HG02642 (cell line): ENCODE measurements around the gene LRMDA.
"Not testable (repeated sequence)": the region's sequence is repeated elsewhere in the genome, so short reads cannot be mapped to it uniquely, and the experiment has no call there.

ENCODE experiments used
- ATAC-seq: cut with Tn5 transposase; IDR thresholded peaks from one replicate; pipeline ENCODE4 v1.9.1; 2021; ENCODE audit warnings: mild to moderate bottlenecking; ENCODE audit not compliant: unreplicated experiment, poor library complexity

Gene LRMDA

DNA sequence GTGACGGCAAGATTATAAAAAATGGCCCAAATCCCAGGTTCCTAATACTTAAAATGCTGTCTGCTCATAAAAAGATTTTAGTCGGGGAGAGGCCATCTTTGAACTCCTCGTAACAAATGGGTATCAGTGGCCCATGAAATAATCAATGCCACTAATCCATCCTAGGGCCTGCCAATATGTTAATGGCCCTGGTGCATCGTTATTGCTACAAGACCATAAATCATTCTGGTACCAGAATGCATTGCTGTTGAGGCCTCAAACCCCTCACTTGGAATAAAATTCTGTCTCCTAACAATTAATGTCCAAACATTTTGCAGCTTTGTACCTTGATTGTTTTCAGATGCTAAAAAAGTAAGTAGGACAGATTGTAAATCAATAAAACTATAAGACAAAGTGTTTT is 290.6 kb downstream of the LRMDA start:
- ATAC-seq: no peak

DNA sequence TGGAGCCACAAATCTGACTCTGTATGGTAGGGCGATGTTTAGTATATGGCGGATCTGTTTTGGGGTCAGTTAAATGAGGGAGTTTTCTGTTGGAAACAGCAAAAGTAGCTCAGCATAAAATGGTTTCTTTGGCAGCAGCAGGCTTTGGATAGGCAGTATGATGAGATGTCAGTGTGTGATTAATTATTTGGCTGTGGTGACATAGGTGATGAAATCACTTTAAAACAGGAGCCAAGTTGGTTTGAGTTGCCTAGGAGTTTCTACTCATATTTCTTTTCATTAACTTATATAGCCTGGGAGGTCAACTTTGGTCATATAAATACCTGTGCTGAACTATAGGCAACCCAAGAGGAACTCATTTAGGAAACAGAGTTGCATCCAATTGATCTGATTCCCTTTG is 291.2 kb downstream of the LRMDA start:
- ATAC-seq: no peak

DNA sequence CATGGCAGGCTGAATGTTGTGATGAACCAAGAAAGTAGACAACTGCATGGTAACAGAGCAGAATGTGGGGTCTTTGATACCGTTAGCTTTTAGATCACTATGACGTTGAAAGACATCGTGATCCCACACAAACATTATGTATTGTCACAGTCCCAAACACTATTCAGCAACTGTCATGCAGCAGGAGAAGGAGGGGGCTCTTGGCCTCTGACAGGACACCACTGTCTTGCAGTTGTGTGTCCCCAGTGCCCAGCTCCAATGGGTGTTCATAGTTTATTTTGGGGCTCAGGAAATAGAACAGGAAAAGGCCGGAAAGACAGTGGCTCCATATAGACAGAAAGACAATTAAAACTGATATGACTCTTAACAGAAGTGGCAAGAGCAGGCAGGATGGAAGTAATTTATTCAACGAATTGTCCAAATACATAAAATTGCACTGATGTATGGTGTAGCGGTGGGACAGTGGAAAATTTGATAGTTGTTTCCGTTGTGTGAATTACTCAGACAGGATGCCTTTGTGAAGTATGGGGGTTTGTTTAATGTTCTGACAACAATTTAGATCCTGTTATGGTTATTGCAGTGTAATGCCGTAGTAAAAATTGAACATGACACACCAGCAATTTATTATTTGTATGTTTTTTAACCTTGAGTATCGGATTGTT is 292.0 kb downstream of the LRMDA start:
- ATAC-seq: no peak

DNA sequence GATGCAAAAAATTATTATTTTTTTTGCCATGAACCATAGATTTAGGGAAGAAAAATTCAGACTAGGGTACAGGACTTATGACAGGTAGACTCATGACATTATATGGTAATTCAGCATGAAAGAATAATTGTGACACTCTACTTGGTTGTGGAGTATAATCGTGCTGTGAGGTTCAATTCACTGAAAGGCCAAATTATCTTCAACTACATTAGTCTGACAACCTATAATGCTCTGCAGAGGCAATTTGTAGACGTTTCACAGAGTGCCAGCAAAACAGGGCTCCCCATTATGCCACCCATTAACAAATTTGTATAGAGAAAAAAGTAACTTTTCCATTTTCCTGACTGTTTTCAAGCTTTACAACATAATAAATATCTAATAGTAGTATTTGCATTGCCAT is 292.6 kb downstream of the LRMDA start:
- ATAC-seq: no peak

DNA sequence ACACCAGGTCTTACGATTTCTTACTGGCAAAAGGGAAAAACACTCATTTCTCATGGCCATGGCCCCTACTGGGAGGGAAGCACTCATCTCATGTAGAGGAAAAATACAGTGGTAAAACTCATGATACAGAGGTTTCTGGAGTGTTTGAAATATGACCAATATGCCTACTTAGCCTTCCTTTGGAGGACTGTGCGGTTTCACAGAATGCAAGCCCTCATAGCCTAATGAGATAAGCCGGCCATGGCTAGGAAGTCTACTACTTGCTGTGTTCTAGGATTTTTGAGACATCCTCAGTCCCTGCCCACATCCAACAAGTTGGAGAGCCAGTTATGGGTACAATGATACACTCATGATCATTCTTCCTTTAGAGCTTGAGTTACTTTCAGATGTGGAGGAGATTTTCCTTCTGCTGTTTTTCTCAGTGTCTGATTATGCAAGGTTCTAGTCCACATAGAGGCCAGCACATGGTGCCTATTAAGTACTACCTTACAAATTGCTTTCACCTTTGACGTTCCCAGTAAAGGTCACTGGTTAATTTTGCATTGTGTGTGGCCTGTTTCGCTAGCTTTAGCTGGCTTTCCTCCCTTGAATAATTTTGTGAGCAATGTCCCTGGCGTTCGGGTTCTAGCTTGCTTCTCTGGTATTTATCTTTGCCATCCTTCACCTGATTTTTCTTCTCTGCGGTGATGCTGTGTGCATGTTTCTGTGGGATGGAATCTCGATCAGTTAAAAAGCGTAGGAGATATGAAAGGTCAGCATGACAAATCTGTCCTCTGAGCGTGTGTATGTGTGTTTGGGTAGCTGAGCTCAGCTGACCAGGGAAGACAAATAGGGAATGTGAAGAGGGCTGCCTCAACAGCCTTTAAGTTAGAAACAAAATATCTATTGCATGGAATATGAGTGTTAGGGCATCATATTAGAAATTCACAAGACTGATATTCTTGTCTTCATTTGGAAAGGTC is 295.4 kb downstream of the LRMDA start:
- ATAC-seq: no peak

DNA sequence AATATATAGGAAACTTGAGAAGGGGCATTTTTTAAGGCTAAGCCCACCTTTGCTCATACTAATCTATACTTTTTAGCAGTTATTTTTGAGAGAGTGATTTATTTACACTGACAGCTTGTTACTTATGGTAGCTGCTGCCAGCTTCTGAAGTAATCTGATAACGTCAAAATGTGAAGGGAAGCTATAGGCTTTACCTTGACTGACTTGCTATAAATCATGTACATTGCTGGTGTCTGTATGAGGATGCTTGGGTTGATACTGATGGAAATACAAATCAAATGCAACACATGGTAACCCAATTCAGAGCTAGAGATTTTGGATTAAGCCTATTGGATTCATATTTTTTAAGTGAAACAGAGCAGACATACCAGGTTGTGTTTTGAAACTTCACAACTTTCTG is 299.4 kb downstream of the LRMDA start:
- no peak for ATAC-seq

DNA sequence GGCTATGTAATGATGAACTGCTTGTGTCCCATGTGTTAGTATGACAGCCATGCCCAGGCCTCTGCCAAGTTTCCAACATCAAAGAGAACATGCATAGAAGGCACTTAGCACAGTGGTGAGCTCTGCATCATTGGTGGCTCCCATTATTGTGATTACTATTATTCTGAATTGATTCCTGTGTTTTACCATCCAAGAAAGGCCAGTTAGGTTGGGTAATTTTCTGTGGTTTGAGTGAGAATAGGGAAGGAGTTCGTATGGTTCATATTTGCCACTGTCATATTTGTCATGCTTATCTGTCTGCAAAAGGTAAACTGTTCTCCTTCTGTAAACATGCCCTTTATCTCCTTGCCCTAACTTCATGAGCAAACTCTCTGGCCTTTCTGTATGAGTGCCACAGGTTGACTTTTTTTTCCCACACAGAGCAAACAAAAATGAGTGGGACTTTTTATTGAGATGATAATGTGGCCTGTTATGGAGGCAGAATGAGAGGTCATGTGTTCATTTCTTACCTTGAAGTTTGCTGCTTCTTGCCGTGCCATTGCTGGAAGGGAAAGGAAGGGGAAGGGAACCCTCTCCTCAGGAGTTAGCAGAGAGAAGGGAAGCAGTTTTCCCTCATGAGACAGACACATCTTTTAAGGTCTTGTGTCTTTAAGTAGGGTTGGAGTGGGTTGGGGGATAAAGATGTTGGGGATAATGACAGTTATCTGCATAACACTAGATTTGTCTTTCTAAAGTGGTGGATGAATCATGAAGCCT is 301.9 kb downstream of the LRMDA start:
- no peak for ATAC-seq

DNA sequence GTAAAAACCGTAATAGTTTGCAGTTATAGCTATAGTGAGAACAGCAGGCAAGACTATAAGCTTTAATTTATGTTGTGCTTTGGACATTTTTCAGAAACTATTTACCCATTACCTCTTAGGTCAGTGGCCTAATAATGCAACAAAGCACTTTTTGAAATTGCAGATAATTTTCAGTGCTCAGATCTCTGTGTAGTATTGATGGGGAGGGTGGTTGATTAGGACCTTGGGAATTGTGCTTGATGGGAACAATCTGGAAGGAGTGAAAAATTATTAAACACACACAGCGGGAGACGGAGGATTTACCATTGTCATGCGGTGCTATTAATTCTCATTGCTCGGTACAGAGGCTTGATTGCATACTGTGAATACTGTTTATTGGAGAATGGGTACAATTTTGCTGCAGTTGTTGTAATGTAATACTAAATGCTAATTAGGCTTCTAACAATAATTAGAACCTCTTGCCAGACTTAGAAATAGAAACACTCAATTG is 304.8 kb downstream of the LRMDA start:
- no peak for ATAC-seq

DNA sequence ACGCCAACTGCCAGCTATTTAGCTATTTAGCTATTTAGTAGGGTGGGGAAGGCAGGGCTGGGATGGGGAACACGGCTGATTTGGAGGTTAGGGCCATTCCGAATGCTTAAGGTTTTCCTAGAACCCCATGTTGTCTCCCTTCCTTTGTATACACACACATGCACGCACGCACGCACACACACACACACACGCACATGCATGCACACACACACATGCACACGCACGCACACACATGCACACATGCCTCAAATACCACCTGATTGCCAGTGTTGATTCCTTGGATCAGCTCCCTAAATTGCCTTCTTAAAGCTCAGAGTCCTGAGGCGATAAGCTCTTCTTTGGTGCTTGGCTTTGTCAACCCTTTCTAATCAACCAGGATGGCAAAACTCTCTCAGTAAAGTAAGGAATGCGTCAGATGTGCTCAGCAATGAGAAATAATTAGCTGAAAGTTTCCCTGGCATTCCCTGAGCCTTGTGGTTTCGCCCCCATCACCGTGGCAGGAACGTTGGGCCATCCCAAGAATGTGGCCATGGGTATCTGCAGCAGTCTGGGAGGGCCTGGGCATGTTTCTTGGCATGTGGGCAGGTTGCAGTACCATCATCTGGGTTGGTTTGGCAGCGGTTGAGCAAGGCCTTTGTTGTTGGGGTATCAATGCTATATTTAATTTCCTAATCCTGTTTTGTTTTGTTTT is 305.6 kb downstream of the LRMDA start:
- ATAC-seq: no peak

DNA sequence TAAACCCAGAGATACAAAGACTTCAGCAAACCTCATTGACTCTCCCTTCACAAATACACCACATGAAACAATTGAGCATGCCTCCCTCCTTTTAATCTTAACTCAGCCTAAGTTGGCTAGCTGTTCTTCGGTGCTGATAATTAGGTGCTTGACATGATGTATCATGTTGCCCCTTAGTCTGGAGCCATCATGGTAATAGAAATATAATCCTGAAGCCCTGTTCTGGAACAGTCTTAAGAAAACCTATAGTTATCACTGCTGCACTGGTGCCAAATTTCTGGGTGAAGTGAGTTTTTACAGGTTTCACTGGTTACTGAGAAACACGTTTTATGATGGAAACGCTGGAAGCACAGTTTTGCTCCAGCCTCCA is 306.1 kb downstream of the LRMDA start:
- no peak for ATAC-seq

DNA sequence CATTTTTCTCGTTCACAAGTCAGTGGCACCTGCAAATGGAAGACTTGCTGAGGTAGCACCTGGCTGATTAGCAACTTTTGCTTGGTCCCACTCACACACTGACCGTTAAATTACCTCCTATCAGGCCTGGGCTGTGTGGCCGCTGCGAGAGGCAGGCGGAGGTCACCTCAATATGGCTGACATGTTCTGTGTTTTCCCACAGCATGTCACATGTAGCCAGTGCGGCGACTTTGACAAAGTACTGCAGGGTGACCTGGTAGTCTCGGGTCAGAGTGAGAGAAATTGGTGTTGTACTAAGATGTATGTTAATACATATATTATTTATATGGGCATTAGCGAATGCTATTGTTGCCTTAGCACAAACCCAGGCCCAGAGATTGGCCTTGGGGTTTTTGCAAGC is 307.5 kb downstream of the LRMDA start:
- ATAC-seq: no peak

DNA sequence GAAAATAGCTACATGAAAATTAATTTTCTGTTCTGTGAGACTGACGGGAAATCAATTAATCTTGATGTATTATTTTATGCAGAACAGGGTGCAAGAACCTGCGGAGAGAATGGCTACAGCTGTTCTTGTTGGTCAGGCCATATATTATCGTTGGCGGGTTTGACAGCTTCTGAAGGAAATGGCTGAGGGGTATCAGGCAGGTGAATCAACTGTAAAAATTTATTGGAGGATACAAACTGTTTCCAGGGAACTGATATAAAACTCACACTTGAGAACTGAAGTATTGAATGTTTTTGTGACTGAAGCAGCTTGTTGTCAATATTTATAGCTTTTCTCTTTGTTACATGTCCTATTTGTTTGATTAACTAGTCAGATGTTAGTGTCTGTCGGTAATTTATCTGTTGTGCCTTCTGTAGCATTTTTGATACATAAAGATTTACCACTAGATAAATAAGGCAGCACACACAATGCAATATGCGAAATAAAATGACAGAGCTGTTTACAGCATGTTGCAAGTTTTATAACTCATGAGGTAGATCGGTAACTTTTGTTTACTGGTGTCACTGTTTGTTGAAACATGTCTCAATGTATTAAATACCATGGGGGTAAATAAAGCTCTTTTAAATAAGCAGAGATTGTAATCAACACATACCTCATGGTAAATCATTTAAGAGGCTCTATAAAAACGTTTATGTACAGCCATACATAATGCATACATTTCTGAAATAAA is 308.2 kb downstream of the LRMDA start:
- no peak for ATAC-seq

DNA sequence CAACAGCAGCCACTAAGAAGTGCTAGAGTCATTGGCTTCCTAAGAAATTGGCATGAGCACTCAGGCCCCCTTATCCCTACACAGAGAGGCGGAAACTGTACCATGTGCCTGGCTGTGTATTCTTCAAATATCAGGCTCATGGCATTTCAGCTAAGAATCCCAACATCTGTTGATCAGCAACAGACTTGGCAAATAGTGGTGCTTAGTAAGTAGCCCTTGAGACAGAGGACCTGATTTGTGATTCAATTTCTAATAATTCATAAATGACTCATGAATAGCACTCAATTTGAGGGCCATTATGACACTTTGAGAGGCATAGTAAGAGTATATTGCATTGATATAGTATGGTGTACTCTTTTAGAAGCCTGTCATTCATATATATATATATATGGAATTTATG is 309.1 kb downstream of the LRMDA start:
- ATAC-seq: no peak

DNA sequence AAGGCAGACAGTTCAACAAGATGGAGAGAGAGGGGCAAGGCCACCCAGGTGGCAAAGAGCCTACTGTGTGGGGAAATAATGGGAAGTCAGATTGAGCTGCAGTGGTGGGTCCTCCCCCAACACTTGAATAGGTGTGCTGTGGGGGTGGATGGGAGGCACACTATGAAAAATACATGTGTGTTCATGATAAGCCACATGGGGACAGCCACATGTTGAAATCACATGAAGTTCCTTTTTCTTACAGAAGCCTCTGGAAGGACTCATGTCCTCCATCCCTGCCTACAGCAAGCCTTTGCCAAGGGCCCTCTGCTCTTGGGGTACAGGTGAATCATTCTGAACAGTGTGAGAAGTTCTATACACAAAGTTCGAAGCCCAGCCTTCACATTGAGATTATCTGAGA is 310.9 kb downstream of the LRMDA start:
- ATAC-seq: no peak

DNA sequence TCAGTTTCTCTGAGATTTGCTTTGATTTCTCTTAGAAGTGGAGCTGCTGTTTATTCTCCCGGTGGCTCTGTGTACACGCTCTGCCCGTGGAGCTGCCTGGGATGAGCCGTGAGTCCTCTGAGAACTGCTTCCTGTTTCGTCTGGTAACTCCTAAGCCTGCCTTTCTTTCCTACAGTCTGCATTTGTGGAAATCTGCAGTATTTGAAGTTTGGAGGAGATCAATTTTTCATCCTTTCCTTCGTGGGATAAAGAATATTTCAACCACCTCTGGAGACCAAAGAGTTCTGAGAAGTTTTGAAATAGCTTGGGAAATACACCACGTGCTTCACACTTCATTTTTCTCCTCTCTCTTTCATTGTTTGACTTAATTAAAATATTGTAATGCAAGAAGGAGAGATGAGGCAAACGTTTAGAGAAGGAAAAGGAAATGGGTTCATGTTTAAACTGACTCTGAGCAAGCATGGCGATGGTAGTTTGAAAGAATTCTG is 311.9 kb downstream of the LRMDA start:
- ATAC-seq: no peak

DNA sequence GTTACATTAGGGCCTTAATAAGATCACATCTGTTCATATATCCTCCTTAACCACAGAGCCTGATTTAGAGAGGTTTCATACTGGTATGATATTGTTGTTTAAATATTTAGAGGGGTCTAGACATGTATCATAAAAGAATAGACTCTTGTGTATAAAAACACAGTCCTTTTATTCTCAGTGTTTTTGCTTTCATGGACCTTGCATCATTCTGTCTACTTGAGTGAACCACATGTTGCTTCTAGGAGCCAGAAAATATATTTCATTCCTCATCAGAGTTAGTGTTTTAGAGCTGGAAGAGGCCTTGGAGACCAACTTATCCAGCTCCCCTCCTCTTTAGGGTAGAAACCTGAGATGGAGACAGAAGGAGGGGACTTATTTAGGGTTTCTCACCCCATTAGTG is 312.8 kb downstream of the LRMDA start:
- no peak for ATAC-seq

DNA sequence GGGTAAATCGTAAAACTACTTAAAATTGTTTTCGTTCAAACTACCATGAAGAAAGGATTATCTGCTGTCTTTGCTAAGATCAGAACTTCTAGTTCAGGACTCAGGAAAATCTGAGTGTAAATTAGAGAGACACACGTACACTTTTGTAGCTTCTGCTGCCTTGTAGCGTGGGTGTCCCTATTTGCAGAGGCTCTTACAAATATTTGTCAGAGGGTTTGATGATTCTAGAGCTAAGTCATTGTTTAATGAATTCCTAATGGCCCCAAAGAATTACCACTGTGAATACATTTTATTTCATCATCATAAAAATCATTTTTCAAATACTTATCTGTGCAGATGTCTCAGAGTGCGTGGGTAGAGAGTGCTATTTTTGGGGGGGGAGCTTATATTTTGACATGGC is 314.9 kb downstream of the LRMDA start:
- no peak for ATAC-seq

DNA sequence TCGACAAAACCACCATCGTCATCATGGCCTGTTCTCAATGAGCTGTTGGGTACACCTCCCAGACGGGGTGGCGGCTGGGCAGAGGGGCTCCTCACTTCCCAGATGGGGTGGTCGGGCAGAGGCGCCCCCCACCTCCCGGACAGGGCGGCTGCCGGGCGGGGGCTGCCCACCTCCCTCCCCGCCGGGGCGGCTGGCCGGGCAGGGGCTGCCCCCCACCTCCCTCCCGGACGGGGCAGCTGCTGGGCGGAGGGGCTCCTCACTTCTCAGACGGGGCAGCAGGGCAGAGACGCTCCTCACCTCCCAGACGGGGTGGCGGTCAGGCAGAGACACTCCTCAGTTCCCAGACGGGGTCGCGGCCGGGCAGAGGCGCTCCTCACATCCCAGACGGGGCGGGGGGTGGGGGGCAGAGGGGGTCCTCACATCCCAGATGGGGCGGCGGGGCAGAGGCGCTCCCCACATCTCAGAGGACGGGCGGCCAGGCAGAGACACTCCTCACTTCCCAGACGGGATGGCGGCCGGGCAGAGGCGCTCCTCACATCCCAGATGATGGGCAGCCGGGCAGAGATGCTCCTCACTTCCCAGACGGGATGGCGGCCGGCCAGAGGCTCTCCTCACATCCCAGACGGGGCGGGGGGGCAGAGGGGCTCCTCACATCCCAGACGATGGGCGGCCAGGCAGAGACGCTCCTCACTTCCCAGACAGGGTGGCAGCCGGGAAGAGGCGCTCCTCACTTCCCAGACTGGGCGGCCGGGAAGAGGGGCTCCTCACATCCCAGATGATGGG is 318.9 kb downstream of the LRMDA start:
- not testable (repeated sequence) for ATAC-seq

DNA sequence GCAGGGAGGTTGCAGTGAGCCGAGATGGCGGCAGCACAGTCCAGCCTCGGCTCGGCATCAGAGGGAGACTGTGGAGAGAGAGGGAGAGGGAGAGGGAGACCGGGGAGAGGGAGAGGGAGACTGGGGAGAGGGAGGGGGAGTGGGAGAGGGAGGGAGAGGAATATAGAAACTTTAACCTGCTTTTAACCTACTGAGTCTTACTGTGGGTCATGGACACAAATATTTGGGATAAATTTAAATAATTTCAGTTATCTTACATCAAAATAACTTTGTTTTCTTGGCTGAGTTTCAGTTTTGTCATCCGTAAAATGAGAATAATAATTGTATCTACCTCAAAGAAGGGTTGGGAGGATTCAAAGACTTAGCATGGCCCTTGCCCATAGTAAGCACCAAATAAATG is 319.8 kb downstream of the LRMDA start:
- no peak for ATAC-seq
